VCaP (cell line): ENCODE measurements around the gene LAMTOR1.

ENCODE experiments used
- H3K27ac ChIP-seq: fragments of 450-650 bp; 2 replicates; pipeline ENCODE4 v1.5.1; 2017
- CTCF ChIP-seq: fragments of 450-650 bp; conservative IDR thresholded peaks from 2 replicates; pipeline ENCODE4 v1.5.1; 2017; ENCODE audit warnings: mild to moderate bottlenecking, moderate library complexity

LAMTOR1 gene

GRCh38 chr11:72048766-72049460 is 54.2 kb downstream of the LAMTOR1 start:
- H3K27ac ChIP-seq, result peak overlapping the region; percentile 71
- TF ChIP-seq CTCF, result no peak
